ENCODE measurements around the gene C17orf113. TPM values are rescaled to one million over a fixed set of nuclear protein-coding genes. Genes with fewer than 3 reads are reported as not detected.

C17orf113 gene
- 0.35 and 0.70 TPM in 2 replicates for total RNA-seq

DNA sequence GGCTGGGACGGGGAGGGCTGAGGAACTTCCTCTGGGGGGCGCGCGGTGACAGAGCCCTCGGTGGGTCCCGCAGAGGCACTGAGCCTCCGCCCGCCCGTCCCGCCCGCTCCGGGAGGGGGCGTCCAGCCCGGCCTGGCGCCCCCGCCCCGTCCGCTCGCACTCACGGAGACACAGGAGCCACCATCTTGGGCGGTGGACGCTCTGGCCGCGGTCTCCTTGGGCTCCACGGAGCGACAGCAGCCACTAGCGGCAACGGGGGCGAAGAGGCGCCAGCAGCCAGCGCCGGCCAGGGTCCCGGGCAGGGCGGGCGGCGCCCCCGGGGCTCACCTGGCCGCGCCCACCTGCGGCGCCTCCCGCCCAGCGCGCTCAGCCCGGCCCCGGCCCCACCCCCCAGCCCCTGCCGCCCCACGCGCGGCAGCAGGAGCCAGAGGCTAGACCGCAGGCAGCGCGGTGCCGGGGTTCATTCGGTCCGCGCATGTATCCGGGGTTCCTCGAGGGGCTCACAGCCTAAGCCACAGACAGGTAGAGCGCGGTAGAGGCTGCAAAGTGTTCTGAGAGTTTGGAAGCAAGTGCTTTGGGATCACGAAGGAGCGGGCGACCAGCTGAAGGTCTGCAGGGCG is at the start of gene C17orf113:
Gene C17orf113, minus strand, starts transcription at position 209 of the 620 bp plus-strand sequence. CDS start 7,225 bp downstream, outside the sequence.
- DNase-seq (ENCODE audit: low read depth) = no peak

DNA sequence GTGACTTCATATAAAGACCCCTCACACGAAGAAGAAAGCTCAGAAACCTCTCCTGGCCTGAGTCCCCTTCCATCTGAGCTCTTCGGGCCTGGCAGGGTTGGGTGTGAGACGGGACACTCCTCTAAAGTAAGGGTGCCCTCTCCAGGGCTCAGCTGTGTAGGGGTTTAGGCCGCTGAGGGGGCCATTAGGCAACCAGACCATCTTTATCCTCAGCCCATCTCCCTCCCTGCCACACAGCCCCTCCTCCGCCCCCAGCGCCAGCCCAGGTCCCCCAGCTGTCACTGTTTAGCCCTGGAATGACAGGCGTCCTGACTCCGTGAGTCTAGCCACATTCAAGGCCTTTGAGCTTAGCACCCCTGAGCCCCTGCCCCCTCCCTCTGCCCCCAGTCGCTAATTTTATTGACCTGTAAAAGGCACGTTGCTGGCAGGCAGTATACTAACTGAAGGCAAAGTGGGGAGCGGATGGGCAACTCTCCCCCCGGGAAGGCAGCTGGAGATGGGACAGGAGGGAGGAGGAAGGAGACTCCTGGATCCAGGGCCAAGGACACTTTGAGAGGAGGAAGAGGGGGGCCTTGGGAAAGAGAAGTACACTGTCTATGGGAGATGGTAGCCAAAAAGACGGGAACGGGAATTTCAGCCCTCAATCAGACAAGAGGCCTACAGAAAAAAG is 48.5 kb upstream of the C17orf113 start:
- DNase-seq (ENCODE audit: low read depth) = no peak

DNA sequence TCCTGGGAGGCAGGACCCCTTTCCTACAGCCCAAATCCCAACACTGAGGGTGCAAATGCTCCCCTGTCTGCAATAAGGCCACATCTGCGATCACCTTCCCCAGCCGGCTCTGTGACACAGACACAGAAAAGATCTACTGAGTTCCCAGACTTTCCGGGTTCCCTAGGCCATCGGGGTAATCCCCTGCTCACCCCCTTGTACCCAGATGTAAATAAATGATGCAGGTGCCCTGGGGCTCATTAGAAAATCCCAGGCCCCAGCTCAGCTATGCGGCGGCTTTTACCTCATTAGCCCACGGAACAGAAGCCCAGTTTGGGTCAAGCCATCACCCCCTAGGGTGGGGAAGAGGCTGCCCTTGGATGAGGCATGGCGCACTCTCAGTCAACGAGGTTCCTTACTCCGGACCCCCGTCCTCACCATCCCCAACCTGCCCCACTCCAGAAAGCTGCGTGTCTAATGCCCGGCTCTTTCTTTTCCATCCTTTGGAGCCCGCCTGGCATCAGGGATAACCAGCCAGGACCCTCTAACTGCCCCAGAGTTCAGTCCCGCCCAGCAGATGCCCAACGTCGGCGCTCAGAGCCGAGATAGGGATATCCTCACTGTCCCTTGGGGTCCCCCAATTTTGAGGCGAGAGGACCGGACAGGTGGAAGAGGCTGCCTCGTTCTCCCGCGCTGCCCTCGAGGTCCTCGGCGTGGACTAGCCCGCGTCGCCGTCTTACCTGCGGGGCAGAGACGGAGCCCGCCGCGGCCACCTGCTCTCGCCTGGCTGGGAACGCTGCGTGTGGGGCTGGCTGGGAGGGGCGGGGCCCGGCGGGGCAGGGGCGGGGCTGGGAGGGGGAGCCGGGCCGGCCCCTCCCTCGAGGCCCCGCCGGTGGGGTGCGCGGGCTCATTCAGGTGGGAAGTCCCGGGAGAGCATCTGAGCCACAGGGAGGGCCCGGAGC is 47.6 kb upstream of the C17orf113 start, which contains the start of gene ZNF385C:
Gene ZNF385C, minus strand, starts transcription at position 783 of the 941 bp plus-strand sequence. CDS start 35,417 bp downstream, outside the sequence.
- DNase-seq (ENCODE audit: low read depth) = no peak

DNA sequence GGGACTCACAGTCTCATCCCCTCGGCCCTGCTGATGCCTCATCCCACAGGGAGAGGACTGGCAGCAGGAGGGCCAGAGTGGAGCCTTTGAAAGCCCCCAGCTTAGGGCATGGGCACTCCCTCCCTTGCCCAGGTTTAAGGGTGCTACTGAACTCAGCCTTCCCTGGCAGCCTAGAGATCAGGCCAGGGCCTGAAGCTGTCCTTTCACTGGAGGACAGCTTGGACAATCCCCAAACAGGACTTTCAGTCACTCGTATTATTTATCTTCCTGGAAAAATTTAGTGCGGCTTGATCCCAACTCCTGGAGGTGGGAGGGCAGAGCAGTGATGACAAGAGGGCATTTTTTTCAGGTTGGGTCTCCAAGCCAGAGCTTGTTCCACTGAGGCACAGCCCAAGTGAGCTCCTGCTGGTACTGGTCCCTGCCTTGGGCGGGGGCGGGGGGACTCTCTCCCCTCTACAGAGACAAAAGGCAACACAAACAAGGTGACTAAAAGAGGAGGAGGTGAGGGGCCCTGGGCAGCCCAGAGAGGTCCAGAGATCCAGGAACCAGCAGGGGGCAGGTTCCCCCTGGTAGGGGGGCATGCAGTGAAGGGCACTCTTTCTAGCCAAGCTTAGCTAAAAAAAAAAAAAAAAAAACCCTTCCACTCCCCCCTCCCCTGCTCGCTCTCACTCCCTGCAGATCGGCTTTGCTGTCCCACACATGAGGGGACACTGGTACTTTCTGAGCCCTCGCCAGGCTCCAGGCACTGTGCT is 46.1 kb upstream of the C17orf113 start:
- DNase-seq (ENCODE audit: low read depth) = no peak

DNA sequence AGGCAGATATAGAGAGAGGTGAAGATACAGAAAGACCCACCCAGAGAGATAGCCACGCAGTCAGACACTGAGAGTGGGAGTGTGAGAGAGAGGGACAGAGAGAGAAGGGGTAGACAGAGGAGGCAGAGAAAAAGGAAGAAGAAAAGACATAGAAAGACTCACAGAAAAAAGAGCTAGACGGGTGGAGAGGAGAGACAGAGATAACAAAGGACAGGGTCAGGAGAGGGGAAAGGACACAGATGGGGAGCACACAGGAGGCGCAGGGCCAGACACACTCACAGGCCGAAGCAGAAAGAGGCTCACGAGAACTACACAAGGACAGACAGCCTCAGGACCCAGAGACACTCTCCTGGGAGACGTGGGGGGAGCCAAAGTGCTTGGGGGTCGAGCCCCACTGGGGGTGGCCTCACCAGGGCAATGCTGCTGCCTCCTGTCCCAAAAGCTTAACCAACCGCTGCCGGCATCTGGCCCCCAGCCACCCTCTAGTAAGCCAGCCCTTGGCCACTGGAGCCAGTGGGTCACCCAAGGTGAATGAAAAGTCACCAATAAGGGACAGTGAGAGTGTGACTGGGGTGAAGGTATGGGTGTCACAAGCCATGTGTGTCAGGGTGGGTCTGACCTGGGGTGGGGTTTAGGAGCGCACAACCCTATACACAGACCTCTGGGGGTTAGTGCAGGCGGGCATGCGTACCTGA is 44.1 kb upstream of the C17orf113 start:
- DNase-seq (ENCODE audit: low read depth) = no peak

DNA sequence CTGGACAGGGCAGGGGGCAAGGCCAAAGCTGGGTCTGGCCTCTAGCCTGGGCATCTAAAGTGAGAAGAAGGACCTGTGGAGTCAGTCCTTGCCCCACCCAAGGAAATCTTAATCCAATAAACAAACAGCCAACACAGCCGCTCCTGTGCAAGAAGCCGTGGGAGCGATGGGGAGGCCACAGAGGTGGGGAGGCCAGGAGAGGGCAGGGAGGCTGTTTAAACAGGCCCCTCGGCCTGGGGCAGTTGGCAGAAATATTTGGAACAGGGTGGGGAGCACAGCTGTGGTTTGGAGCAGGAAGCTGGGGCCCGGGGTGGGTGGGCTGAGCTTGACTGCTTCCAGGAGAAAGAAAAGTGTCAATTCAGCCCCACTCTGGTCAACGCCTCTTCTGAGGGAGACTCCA is 42.5 kb upstream of the C17orf113 start:
- no peak for DNase-seq (ENCODE audit: low read depth)

DNA sequence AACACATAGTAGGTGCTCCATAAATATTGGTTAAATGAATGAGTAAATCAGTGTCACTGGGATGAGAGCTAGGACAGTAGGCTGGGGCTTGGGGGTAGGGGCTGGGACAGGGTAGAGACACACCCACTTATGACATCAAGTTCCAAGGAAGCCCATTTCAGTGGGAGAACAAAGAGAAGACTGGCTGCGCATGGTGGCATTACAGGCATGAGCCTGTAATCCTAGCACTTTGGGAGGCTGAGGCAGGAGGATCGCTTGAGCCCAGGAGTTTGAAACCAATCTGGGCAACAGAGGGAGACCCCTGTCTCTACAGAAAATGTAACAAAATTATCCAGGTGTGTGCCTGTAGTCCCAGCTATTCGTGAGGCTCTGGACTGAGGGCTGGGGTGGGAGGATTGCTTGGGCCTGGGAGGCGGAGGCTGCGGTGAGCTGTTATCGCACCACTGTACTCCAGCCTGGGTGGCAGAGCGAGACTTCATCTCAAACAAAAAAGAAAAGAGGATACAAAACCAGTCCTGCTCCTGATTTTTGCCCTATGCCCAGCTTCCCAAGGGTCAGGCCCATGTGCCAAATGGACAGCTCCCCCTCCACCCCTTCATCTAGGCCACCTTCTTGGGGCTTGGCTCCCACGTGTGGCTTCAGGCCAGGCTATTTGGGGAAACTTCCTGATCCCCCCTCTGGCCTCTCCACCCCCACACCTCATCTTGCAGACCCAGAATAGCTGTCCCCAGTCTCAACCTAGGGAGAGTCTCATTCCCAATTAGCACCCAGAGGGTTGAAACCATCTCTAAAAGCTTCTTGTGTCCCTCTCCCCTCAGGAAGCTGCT is 40.8 kb upstream of the C17orf113 start:
- DNase-seq (ENCODE audit: low read depth) = no peak

DNA sequence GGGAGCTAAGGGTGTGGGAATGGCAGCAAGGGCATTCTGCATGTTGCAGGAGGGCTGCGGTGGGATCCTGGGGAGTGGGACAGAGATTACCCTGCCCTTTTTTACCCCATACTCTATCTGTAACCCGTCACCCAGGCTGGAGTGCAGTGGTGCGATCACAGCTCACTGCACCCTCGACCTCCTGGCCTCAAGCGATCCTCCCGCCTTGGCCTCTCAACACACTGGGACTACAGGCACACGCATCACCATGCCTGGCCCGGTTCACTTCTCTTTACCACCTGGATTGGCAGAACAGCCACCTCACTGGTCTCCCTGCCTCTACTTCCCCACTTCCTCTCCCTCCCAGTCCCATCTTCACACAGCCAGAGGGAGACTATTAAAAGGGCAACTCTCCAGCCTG is 38.3 kb upstream of the C17orf113 start:
- DNase-seq (ENCODE audit: low read depth) = no peak

DNA sequence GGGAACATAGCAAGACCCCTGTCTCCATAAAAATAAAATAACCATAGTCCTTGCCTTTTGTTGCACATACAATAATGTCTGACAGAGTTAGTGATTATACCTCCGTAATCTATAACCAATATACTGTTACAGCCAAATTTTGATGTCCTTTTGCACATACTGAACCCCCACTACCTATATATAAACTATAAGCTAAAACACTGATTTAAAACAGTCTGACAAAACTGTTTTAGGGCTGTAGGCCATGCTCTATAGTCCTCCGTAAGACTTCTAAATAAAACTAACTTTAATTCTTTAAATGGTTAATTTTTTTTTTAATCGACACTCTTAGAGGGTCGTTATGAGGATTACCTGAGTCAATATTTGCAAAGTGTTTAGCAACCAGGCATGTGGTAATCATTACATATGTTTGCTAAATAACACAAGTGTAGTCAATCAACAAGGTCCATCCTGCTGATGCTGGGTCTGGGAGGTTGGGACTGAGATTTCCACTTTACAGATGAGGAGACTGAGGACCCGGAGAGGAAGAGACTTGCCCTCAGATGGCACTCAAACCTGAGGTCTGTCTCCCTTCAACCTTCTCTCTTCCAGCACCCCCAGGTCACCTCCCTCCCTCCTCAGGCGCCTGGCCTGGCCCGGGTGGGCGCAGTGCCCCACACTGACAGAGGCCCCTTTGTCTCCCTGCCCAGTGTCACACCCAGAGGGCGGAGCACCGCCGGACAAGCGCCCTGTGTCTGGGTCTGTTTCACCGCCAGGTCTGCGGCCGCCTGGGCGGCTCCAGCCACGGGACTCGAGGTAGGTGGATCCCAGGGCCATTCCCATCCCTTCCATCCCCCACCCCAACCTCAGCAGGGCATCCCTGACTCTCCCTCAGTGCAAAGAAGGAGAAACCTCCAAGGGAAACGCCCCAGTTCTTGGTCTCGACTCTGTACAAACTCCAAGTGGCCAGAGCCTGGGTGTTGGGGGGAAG is 37.6 kb upstream of the C17orf113 start:
- no peak for DNase-seq (ENCODE audit: low read depth)

DNA sequence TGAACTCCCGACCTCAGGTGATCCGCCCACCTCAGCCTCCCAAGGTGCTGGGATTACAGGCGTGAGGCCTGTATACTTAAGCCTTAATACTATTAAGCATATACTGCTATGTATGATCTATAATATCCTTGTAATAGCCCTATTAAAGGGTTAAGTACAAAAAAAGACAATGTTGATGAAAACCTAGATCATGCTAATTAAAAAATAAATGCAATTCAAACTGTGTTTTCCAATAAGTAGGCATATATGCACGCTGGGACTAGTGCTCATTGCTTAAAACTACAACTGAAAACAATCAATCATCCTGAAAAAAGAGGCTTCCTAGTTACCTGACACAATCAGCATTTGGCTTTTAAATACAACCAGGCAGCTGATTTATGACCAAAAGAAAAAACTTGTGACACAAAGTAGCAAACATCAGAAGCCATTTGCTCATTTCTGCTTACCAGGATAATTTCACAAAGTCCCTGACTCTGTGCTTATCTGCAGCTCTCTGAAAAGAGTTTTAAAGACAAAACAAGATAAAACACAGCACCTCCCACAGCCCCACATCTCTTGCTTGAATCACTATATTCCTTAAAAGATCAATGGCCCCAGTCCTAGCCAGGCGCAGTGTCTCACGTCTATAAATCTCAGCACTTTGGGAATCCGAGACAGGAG is 36.8 kb upstream of the C17orf113 start:
- no peak for DNase-seq (ENCODE audit: low read depth)

DNA sequence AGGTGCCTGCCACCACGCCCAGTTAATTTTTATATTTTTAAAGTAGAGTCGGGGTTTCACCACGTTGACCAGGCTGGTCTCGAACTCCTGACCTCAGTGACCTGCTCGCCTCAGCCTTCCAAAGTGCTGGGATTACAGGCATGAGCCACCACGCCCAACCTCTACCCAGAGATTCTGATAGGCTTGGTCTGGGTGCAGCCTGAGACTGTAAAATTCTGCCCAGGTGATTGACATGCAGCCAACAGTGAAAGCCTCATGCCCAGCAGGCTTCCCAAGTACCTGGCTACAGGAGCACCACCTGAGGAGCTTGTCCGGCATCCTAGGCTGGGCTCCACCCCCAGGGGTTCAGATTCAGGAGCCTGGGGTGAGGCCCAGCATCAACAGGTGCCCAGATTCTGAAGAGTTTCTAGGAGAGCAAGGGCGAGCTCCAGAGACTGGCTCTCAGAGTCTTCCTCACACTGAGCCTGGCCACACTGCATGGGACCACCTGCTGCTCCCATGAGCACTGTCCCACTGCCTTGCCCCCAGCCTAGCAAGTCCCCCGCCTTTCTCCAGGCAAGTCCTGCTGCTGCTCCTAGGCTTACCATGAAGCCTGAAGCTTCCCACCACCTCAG is 31.2 kb upstream of the C17orf113 start:
- DNase-seq (ENCODE audit: low read depth) = no peak

DNA sequence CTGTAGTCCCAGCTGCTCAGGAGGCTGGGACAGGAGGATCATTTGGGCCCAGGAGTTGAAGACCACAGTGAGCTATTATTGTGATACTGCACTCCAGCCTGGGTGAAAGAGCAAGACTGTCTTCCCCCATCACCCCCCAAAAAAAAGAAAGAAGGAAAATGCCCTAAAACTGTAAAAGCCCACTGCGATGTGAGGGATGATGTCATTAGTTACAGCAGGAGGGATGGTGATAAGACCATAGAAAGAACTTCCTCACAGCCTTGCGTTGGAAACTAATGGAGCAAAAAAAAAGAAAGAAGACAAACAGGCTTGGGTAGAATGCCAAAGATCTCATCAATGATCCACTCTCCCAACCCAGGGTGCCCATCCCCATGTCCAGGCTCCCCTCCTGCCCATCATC is 29.1 kb upstream of the C17orf113 start:
- DNase-seq (ENCODE audit: low read depth) = no peak

DNA sequence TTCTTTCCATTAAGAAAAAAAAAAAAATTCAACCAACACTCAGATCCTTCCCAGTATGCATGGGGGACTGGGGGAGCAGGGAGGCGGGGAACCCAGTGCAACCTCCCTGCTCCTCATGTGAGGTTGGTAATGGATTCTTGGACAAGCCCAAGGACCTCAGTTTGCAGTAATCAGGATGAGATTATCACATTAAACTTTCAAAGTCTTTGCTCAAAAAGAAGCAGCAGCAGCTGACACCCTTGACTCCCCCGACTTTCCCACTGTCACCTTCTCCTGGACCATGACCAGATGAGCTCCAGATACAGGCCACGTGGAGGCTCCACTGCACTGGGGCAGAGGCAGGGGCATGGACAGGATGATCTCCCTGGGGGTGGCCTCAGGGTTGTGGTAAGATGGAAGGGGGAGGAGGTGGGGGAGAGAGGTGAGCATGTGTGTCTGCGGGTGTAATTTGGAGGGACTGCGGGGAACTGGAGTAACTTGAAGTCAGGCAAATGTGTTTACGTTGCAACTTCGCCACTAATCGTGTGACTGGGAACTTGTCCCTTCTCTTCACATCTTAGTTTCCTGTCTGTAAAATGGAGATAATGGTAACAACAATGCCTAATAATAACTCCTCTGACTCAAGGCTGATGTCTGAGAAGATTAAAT is 28.1 kb upstream of the C17orf113 start:
- DNase-seq (ENCODE audit: low read depth) = no peak

DNA sequence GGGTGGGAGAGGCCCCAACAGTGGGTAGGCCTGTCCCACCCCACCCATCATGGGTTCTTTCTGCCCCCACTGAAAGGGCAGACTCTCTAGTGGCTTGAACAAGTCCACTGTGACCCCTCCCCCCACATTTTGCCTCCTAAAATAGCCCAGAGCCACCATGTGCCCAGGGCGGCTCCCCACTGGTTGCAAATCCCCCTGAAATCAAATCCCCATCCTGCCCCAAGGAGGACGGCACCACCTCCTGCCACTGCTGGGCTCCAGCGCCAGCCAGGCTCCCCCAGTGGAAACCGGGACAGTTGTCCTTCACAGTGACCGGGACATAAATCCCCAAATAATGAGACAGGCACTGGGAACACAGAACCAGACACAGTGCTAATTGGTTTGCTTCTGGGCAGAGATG is 27.4 kb upstream of the C17orf113 start:
- no peak for DNase-seq (ENCODE audit: low read depth)

DNA sequence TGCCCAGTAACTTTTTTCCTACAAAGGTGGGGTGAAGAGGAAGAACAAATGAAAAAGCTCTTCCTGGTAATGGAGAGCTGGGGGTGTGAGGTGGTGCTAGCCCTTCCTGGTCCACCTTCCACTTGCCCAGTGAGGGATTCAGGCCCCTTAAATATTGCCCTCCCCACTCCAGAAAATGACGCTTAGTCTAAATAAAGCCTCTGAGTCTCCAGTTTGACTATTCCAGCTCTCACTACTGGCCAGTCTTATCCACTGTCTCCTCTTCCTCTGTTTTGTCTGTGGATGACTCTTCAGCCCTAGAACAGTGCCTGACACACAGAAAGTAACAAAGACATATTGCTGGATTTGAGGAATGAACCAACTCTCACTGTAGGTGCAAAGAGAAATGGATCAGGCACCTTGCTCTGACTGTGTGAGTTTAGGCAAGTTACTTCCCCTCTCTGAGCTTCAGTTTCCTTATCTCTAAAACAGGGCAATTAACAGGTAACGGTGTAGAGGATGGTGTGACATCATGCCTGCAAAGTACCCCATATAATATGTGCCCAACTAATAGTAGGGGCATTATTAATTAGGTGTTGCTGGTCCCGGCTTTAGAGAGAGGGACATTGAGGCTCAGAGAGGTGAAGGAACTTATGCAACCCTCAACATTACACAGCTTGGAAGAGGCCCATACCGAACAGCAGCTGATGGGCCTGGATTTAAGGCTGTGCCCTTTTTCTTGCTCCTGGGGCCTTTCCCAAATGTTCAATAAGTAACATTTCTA is 26.6 kb upstream of the C17orf113 start:
- no peak for DNase-seq (ENCODE audit: low read depth)

DNA sequence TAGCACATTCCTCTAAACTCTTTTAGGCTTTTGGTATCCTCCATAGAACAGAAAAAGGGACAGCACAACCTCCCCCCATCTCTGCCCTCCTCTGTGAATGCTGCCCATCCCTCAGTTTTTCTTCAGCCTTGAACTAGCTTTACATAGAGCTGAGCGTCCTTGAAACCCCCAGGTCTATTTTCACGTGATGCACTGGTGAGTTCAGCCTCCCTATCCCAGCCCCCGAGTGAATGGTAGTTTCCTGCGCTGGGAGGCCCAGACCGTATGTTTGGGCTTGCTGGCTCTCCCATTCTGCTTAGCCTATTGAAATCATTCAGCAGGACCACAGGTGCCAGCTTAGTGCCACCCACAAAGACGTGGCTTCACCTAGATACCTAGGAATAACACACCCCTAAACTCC is 25.4 kb upstream of the C17orf113 start:
- no peak for DNase-seq (ENCODE audit: low read depth)

All from renal cortical epithelial cell (primary cell).